Spleen (tissue), 7 donors: ENCODE measurements around the gene LYPD4.

ENCODE experiments used
- CTCF ChIP-seq, 11 experiments: fragments of 200-600 bp in 7 of 11; fragments of 450-650 bp in 4 of 11; sonication (generic) in 4 of 11; IDR thresholded peaks in 8 of 11; conservative IDR thresholded peaks in 3 of 11; 1 replicate in 7 of 11; 2 replicates in 4 of 11; pipeline versions ENCODE4 v1.4.0 to v1.8.0; 2016 to 2021; ENCODE audit warnings: antibody characterized with exemption in 11 of 11, inconsistent platforms in 4 of 11, mild to moderate bottlenecking in 1 of 11
- POLR2A ChIP-seq, 3 donors: fragments of 450-650 bp; IDR thresholded peaks; one replicate each; pipeline ENCODE4 v1.5.1; 2017; ENCODE audit warnings: antibody characterized with exemption in 3 of 3, mild to moderate bottlenecking in 1 of 3
- POLR2AphosphoS5 ChIP-seq, 3 donors: sonication (generic); formaldehyde crosslinking; IDR thresholded peaks; one replicate each; pipeline ENCODE4 v1.5.1; 2017; ENCODE audit warnings: antibody characterized with exemption in 3 of 3
- donor health status: DM: no; HTN: no; CAD: no; lungs with moderate emphysema.
- donor health status: DM: no; HTN: no; CAD: no.
- donor health status: DM: no; HTN: no; CAD: no.

- TF ChIP-seq CTCF (IDR thresholded peaks at IDR 0.05 in 8 of 11, conservative IDR thresholded peaks at IDR 0.05 in 3 of 11) (no peak), POLR2A (IDR thresholded peaks at IDR 0.05) (no peak), POLR2AphosphoS5 (IDR thresholded peaks at IDR 0.05) (no peak)
Measured at GRCh38 chr19:41801031-41801430, 43.5 kb downstream of the LYPD4 start.
